Measurements from ENCODE around the gene CAPZA3.

DNA sequence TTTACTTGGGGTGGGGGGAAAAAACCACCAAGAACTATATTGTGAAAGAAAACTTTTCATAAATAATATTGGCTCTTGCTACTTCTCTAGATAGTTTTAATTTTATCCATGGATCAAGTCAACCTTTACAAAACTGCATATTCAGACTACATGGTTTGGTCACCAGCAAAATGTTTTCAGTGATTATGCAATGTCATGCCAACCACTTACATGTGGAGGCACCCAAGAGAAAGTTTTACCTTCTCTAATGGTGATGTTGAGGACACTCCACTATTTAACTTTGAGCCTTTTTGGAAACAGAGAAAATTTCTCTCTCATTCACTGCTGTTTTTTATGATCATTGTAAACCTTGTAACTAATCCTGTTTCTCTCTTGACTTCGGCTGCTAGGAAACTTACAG lies 21.7 kb upstream of the CAPZA3 start:
- TF ChIP-seq, protein P1, sequence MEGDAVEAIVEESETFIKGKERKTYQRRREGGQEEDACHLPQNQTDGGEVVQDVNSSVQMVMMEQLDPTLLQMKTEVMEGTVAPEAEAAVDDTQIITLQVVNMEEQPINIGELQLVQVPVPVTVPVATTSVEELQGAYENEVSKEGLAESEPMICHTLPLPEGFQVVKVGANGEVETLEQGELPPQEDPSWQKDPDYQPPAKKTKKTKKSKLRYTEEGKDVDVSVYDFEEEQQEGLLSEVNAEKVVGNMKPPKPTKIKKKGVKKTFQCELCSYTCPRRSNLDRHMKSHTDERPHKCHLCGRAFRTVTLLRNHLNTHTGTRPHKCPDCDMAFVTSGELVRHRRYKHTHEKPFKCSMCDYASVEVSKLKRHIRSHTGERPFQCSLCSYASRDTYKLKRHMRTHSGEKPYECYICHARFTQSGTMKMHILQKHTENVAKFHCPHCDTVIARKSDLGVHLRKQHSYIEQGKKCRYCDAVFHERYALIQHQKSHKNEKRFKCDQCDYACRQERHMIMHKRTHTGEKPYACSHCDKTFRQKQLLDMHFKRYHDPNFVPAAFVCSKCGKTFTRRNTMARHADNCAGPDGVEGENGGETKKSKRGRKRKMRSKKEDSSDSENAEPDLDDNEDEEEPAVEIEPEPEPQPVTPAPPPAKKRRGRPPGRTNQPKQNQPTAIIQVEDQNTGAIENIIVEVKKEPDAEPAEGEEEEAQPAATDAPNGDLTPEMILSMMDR (conservative IDR thresholded peaks at IDR 0.05; ENCODE audit: low read depth, low read length): no peak
- TF ChIP-seq EZH2 (IDR thresholded peaks at IDR 0.05; ENCODE audit: borderline replicate concordance, low read depth, low read length, poor library complexity, severe bottlenecking): no peak

Data from A673 (cell line).